LoVo (cell line): ENCODE results near the gene SLC30A2.

Experiments used
- DNase-seq: peaks from one replicate; pipeline ENCODE4 v3.0.0-alpha.2; 2016; ENCODE audit warnings: low spot score

SLC30A2 gene

GRCh38 chr1:26070296-26070962 lies 24.5 kb upstream of the SLC30A2 start:
- no peak for DNase-seq

- DNase-seq = no peak
Observed at GRCh38 chr1:26069941-26070295, 24.0 kb upstream of the SLC30A2 start.

GRCh38 chr1:26067432-26067911 lies 21.6 kb upstream of the SLC30A2 start, which contains the start of gene TRIM63:
Gene TRIM63 (minus strand): TSS chr1:26067630. CDS start chr1:26067494, 136 bp downstream.
- no peak for DNase-seq

GRCh38 chr1:26066857-26067256 lies 20.9 kb upstream of the SLC30A2 start:
- DNase-seq = no peak

- DNase-seq = no peak
Observed at GRCh38 chr1:26066160-26066559, 20.2 kb upstream of the SLC30A2 start.

- no peak for DNase-seq
Observed at GRCh38 chr1:26064553-26064952, 18.6 kb upstream of the SLC30A2 start.

- DNase-seq = no peak
Observed at GRCh38 chr1:26060832-26061574, 15.1 kb upstream of the SLC30A2 start.

- no peak for DNase-seq
Observed at GRCh38 chr1:26059906-26060305, 14.0 kb upstream of the SLC30A2 start.

GRCh38 chr1:26058052-26058595 lies 12.2 kb upstream of the SLC30A2 start:
- no peak for DNase-seq

GRCh38 chr1:26057189-26057588 lies 11.3 kb upstream of the SLC30A2 start:
- DNase-seq = no peak

- DNase-seq = no peak
Observed at GRCh38 chr1:26055041-26055440, 9.1 kb upstream of the SLC30A2 start.

GRCh38 chr1:26053718-26054560 lies 8.0 kb upstream of the SLC30A2 start:
- DNase-seq = no peak

GRCh38 chr1:26050248-26050640 lies 4.3 kb upstream of the SLC30A2 start:
- no peak for DNase-seq

- DNase-seq = no peak
Observed at GRCh38 chr1:26049531-26050247, 3.8 kb upstream of the SLC30A2 start.

- no peak for DNase-seq
Observed at GRCh38 chr1:26047278-26047874, 1.5 kb upstream of the SLC30A2 start.

GRCh38 chr1:26046246-26047095 lies 553 bp upstream of the SLC30A2 start:
- no peak for DNase-seq

- no peak for DNase-seq
Observed at GRCh38 chr1:26044971-26045721, 772 bp downstream of the SLC30A2 start.

- no peak for DNase-seq
Observed at GRCh38 chr1:26044414-26044813, 1.5 kb downstream of the SLC30A2 start.

- no peak for DNase-seq
Observed at GRCh38 chr1:26043765-26044164, 2.2 kb downstream of the SLC30A2 start.

GRCh38 chr1:26041978-26042377 lies 3.9 kb downstream of the SLC30A2 start:
- DNase-seq = no peak
